Caco-2 (cell line): Measurements from ENCODE around the gene BBS7. TPM values are rescaled to one million over a fixed set of nuclear protein-coding genes. Genes with fewer than 3 reads are reported as not detected.

Experiments used
- BruUV-seq: library from RNA; stranded (reverse); fragments of 400-500 nt; replicated peaks from 2 replicates; lab custom pipeline; 2021; lab: Mats Ljungman, UMichigan
- CTCF ChIA-PET: fragments of 300-600 bp; sonication (Branson Sonifier 250); formaldehyde crosslinking; loops from one replicate; lab custom pipeline; 2022; ENCODE audit warnings: antibody characterized with exemption; lab: Charles Lee
- POLR2A ChIA-PET: fragments of 300-600 bp; sonication (Branson Sonifier 250); formaldehyde crosslinking; loops from one replicate; lab custom pipeline; 2022; ENCODE audit warnings: antibody characterized with exemption; lab: Charles Lee
- DNase-seq, 2 experiments: peaks; one replicate each; pipeline versions ENCODE4 v3.0.0 to v3.0.0-alpha.2; 2020 to 2022
- H3K27me3 ChIP-seq: replicated peaks from 2 replicates; pipeline ENCODE4 v1.6.0; 2011; ENCODE audit warnings: low read length; ENCODE audit not compliant: control insufficient read depth, insufficient read depth
- H3K36me3 ChIP-seq: 2 replicates; pipeline ENCODE4 v1.5.1; 2011; ENCODE audit warnings: low read length; ENCODE audit not compliant: control insufficient read depth, insufficient read depth
- H3K4me1 ChIP-seq: fragments of 250-450 bp; sonication (Bioruptor Pico); 2 replicates; pipeline ENCODE4 v1.5.1; 2020; ENCODE audit warnings: mild to moderate bottlenecking
- H3K4me3 ChIP-seq: 2 replicates; pipeline ENCODE4 v1.5.1; 2011; ENCODE audit warnings: low read depth, mild to moderate bottlenecking, control low read depth, low read length
- H3K9me3 ChIP-seq: fragments of 250-450 bp; sonication (Bioruptor Pico); 2 replicates; pipeline ENCODE4 v1.5.1; 2020; ENCODE audit warnings: mild to moderate bottlenecking, moderate library complexity
- H3K27ac Mint-ChIP-seq: one replicate; pipeline ENCODE4 v1.8.0; 2022; ENCODE audit warnings: mixed read lengths; ENCODE audit not compliant: unreplicated experiment
- H3K27me3 Mint-ChIP-seq: one replicate; pipeline ENCODE4 v1.8.0; 2022; ENCODE audit warnings: mixed read lengths; ENCODE audit not compliant: insufficient read depth, unreplicated experiment
- H3K36me3 Mint-ChIP-seq: one replicate; pipeline ENCODE4 v1.8.0; 2022; ENCODE audit warnings: mild to moderate bottlenecking, mixed read lengths; ENCODE audit not compliant: insufficient read depth, unreplicated experiment
- H3K4me1 Mint-ChIP-seq: one replicate; pipeline ENCODE4 v1.8.0; 2022; ENCODE audit warnings: low read depth, mixed read lengths; ENCODE audit not compliant: unreplicated experiment
- H3K4me3 Mint-ChIP-seq: one replicate; pipeline ENCODE4 v1.8.0; 2022; ENCODE audit warnings: mild to moderate bottlenecking, moderate library complexity, mixed read lengths; ENCODE audit not compliant: unreplicated experiment
- H3K9me3 Mint-ChIP-seq: one replicate; pipeline ENCODE4 v1.8.0; 2022; ENCODE audit warnings: mixed read lengths; ENCODE audit not compliant: unreplicated experiment
- intact Hi-C: fragments of 100-400 bp; cut with micrococcal nuclease; formaldehyde crosslinking; loops from one replicate; pipeline ENCODE4 v1.10.0; 2022; ENCODE audit not compliant: unreplicated experiment
- total RNA-seq: library from RNA; stranded (reverse); gene quantifications from 2 replicates; pipeline ENCODE4 v1.2.3, GENCODE V29; 2022
- TF ChIP-seq, protein P1 (sequence below), 2 experiments: fragments of 200-600 bp in 1 of 2; IDR thresholded peaks; 1 replicate in 1 of 2; 2 replicates in 1 of 2; pipeline versions ENCODE4 v1.5.1 to v1.8.0; 2011 to 2022; ENCODE audit warnings: antibody characterized with exemption in 1 of 2, control low read depth in 1 of 2, inconsistent platforms in 1 of 2, low read depth in 1 of 2, low read length in 1 of 2, mild to moderate bottlenecking in 1 of 2, moderate library complexity in 1 of 2; ENCODE audit not compliant: insufficient read depth in 1 of 2, severe bottlenecking in 1 of 2, unreplicated experiment in 1 of 2

The BBS7 gene
- total RNA-seq, 1 experiment from 2014 or later: 17.1 TPM

DNA sequence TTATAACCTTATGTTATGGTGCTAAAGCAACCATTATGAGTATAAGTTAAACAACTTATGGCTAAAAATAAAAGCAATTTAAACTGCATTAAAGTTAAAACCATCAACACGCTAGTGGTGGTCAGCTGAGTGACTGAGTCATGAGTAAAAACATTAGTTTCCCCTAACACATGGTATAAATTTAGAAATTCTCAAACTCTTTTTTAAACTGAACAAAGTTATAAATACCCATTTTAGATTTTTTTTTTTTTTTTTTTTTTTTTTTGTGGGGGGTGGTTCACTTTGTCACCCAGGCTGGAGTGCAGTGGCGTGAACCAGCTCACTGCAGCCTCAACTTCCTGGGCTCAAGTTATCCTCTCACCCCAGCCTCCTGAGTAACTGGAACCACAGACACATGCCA, 5.4 kb upstream of the BBS7 start:
- BruUV-seq: no TSS peak
- CTCF ChIA-PET: no interaction called here
- no peak for DNase-seq
- POLR2A ChIA-PET: no interaction called here
- Histone ChIP-seq H3K4me1 (no peaks in the 10 kb centered on the region), H3K4me3 (no peak overlapping the region), H3K36me3 (no peaks in the 10 kb centered on the region), H3K9me3 (no peaks in the 10 kb centered on the region), H3K27me3 (no peaks in the 10 kb centered on the region)
- H3K36me3 Mint-ChIP-seq: no peaks in the 10 kb centered on the region
- H3K27ac Mint-ChIP-seq: no peak overlapping the region
- no peak overlapping the region for H3K4me3 Mint-ChIP-seq
- H3K9me3 Mint-ChIP-seq: no peaks in the 10 kb centered on the region
- intact Hi-C loops: no loop called here
- H3K4me1 Mint-ChIP-seq: no peaks in the 10 kb centered on the region
- H3K27me3 Mint-ChIP-seq: no peaks in the 10 kb centered on the region
- TF ChIP-seq, protein P1, sequence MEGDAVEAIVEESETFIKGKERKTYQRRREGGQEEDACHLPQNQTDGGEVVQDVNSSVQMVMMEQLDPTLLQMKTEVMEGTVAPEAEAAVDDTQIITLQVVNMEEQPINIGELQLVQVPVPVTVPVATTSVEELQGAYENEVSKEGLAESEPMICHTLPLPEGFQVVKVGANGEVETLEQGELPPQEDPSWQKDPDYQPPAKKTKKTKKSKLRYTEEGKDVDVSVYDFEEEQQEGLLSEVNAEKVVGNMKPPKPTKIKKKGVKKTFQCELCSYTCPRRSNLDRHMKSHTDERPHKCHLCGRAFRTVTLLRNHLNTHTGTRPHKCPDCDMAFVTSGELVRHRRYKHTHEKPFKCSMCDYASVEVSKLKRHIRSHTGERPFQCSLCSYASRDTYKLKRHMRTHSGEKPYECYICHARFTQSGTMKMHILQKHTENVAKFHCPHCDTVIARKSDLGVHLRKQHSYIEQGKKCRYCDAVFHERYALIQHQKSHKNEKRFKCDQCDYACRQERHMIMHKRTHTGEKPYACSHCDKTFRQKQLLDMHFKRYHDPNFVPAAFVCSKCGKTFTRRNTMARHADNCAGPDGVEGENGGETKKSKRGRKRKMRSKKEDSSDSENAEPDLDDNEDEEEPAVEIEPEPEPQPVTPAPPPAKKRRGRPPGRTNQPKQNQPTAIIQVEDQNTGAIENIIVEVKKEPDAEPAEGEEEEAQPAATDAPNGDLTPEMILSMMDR (IDR thresholded peaks at IDR 0.05; ENCODE audit: insufficient read depth in 1 of 2, low read depth in 1 of 2, low read length in 1 of 2, severe bottlenecking in 1 of 2, unreplicated experiment in 1 of 2): no peak

DNA sequence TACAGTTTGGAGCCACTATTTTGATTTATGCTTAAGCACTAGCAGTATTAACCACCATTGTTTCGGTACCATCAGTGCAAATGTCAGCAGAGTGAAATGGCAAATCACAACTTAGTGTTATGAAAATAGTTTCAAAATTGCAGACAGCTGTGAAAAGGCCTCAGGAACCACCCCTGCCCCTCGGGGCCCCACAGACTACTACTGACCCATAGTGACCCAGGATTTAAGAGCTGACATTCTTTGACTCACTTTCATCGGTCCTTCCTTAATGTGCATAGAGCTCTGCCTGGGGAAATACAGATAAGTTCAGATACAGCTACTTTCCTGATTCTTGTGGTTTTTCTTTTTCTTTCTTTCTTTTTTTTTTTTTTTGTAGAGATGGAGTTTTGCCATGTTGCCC, 3.3 kb upstream of the BBS7 start:
- no peak for DNase-seq
- Mint-ChIP-seq H3K36me3 (no peaks in the 10 kb centered on the region), H3K4me1 (peaks cover 7% of the 10 kb centered on the region), H3K4me3 (no peak overlapping the region), H3K9me3 (no peaks in the 10 kb centered on the region), H3K27ac (no peak overlapping the region), H3K27me3 (no peaks in the 10 kb centered on the region)
- no peak overlapping the region for H3K4me3 ChIP-seq
- H3K9me3 ChIP-seq: no peaks in the 10 kb centered on the region
- TF ChIP-seq, protein P1 (IDR thresholded peaks at IDR 0.05; ENCODE audit: insufficient read depth in 1 of 2, low read depth in 1 of 2, low read length in 1 of 2, severe bottlenecking in 1 of 2, unreplicated experiment in 1 of 2): no peak
- H3K36me3 ChIP-seq: no peaks in the 10 kb centered on the region
- ChIA-PET POLR2A (no interaction called here), CTCF (no interaction called here)
- intact Hi-C loops: no loop called here
- H3K27me3 ChIP-seq: no peaks in the 10 kb centered on the region
- H3K4me1 ChIP-seq: 0 out of 2 replicates have a peak, but pooled peaks cover 7% of the 10 kb centered on the region
- BruUV-seq: no TSS peak

DNA sequence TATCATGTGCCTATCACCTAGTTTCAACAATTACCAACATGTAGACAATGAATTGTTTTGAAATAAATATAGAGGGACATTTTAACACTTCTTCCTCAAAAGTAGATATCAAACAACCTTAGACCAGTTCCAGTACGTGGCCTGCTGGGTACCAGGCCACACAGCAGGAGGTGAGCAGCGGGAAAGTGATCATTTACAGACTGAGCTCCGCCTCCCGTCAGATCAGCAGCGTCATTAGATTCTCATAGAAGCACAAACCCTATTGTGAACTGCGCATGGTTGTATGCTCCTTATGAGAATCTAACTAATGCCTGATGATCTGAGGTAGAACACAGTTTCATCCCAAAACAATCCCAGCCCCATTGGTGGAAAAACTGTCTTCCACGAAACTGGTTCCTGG, 6.5 kb downstream of the BBS7 start:
- Mint-ChIP-seq H3K36me3 (peaks cover 6% of the 10 kb centered on the region), H3K9me3 (no peaks in the 10 kb centered on the region), H3K27me3 (no peaks in the 10 kb centered on the region), H3K4me3 (no peak overlapping the region), H3K27ac (no peak overlapping the region), H3K4me1 (peaks cover 3% of the 10 kb centered on the region)
- no peak for DNase-seq
- CTCF ChIA-PET: no interaction called here
- H3K36me3 ChIP-seq: no peaks in the 10 kb centered on the region
- TF ChIP-seq, protein P1 (IDR thresholded peaks at IDR 0.05; ENCODE audit: insufficient read depth in 1 of 2, low read depth in 1 of 2, low read length in 1 of 2, severe bottlenecking in 1 of 2, unreplicated experiment in 1 of 2): no peak
- POLR2A ChIA-PET: no interaction called here
- H3K9me3 ChIP-seq: no peaks in the 10 kb centered on the region
- no peaks in the 10 kb centered on the region for H3K27me3 ChIP-seq
- BruUV-seq: no TSS peak
- no peaks in the 10 kb centered on the region for H3K4me1 ChIP-seq
- intact Hi-C loops: loop anchor here (2.0 kb wide), 1 partner anchor 43 kb away; no protein-coding TSS in a partner anchor
- H3K4me3 ChIP-seq: no peak overlapping the region
